Mesenchymal stem cell (in vitro differentiated cells and primary cell): Measurements from ENCODE around the gene CFAP119.

ENCODE experiments used
- DNase-seq: peaks from one replicate; pipeline ENCODE4 v3.0.0-alpha.2; 2013
- H2AFZ ChIP-seq: one replicate; pipeline ENCODE4 v1.6.1; 2013; ENCODE audit warnings: low read depth, mild to moderate bottlenecking, control low read depth, inconsistent platforms, low read length, moderate library complexity
- H2AK5ac ChIP-seq: 2 replicates; pipeline ENCODE4 v1.6.1; 2013; ENCODE audit warnings: low read length, moderate library complexity, mild to moderate bottlenecking, inconsistent platforms; ENCODE audit not compliant: severe bottlenecking
- H2BK120ac ChIP-seq: one replicate; pipeline ENCODE4 v1.6.1; 2013; ENCODE audit warnings: low read depth, mild to moderate bottlenecking, inconsistent platforms, low read length, moderate library complexity
- H2BK12ac ChIP-seq, 2 experiments: one replicate each; pipeline ENCODE4 v1.6.1; 2013; ENCODE audit warnings: inconsistent platforms in 2 of 2, low read length in 2 of 2, mild to moderate bottlenecking in 2 of 2, moderate library complexity in 2 of 2, control low read depth in 1 of 2
- H2BK15ac ChIP-seq: one replicate; pipeline ENCODE4 v1.6.1; 2013; ENCODE audit warnings: mild to moderate bottlenecking, low read depth, inconsistent platforms; ENCODE audit not compliant: poor library complexity, severe bottlenecking
- H2BK5ac ChIP-seq: 2 replicates; pipeline ENCODE4 v1.6.1; 2013; ENCODE audit warnings: low read depth, mild to moderate bottlenecking, low read length, control low read depth, inconsistent platforms; ENCODE audit not compliant: poor library complexity, severe bottlenecking
- H3K14ac ChIP-seq, 2 experiments: one replicate each; pipeline ENCODE4 v1.6.1; 2013; ENCODE audit warnings: inconsistent platforms in 2 of 2, low read length in 2 of 2, control low read depth in 1 of 2, mild to moderate bottlenecking in 1 of 2, moderate library complexity in 1 of 2
- H3K18ac ChIP-seq, 2 experiments: one replicate each; pipeline ENCODE4 v1.6.1; 2013; ENCODE audit warnings: inconsistent platforms in 2 of 2, low read length in 2 of 2, control low read depth in 1 of 2, low read depth in 1 of 2, mild to moderate bottlenecking in 1 of 2
- H3K23ac ChIP-seq, 2 experiments: one replicate each; pipeline ENCODE4 v1.6.1; 2013; ENCODE audit warnings: inconsistent platforms in 2 of 2, low read length in 2 of 2, mild to moderate bottlenecking in 2 of 2, moderate library complexity in 2 of 2, control low read depth in 1 of 2
- H3K27ac ChIP-seq: 2 replicates; pipeline ENCODE4 v1.5.1; 2013; ENCODE audit warnings: mild to moderate bottlenecking, moderate library complexity, low read length, control low read depth, inconsistent platforms; ENCODE audit not compliant: poor library complexity, severe bottlenecking
- H3K27me3 ChIP-seq, 2 experiments: 2 replicates each; pipeline versions ENCODE4 v1.6.1 to v1.7.0; 2013; ENCODE audit warnings: low read length in 2 of 2, mild to moderate bottlenecking in 2 of 2, moderate library complexity in 2 of 2, control low read depth in 1 of 2, inconsistent platforms in 1 of 2; ENCODE audit not compliant: control insufficient read depth in 1 of 2, insufficient read depth in 1 of 2
- H3K36me3 ChIP-seq, 2 experiments: 2 replicates each; pipeline versions ENCODE4 v1.6.1 to v1.7.0; 2013; ENCODE audit warnings: low read length in 2 of 2, control low read depth in 1 of 2, inconsistent platforms in 1 of 2, low read depth in 1 of 2, mild to moderate bottlenecking in 1 of 2; ENCODE audit not compliant: insufficient read depth in 2 of 2, control insufficient read depth in 1 of 2
- H3K4ac ChIP-seq, 2 experiments: one replicate each; pipeline ENCODE4 v1.6.1; 2013; ENCODE audit warnings: inconsistent platforms in 2 of 2, low read length in 2 of 2, mild to moderate bottlenecking in 2 of 2, moderate library complexity in 2 of 2, control low read depth in 1 of 2, low read depth in 1 of 2
- H3K4me1 ChIP-seq: 2 replicates; pipeline ENCODE4 v1.6.1; 2013; ENCODE audit warnings: low read depth, low read length, control low read depth; ENCODE audit not compliant: control insufficient read depth, insufficient read depth
- H3K4me2 ChIP-seq: 2 replicates; pipeline ENCODE4 v1.6.1; 2013; ENCODE audit warnings: low read length, mild to moderate bottlenecking, inconsistent platforms; ENCODE audit not compliant: poor library complexity, severe bottlenecking
- H3K4me3 ChIP-seq, 2 experiments: 2 replicates each; pipeline versions ENCODE4 v1.5.1 to v1.7.0; 2013; ENCODE audit warnings: low read length in 2 of 2, mild to moderate bottlenecking in 2 of 2, control low read depth in 1 of 2, low read depth in 1 of 2; ENCODE audit not compliant: insufficient read depth in 1 of 2
- H3K79me1 ChIP-seq: replicated peaks from 2 replicates; pipeline ENCODE4 v1.6.1; 2013; ENCODE audit warnings: mild to moderate bottlenecking, control low read depth, low read length, inconsistent platforms; ENCODE audit not compliant: poor library complexity, severe bottlenecking
- H3K9ac ChIP-seq: 2 replicates; pipeline ENCODE4 v1.7.0; 2013; ENCODE audit warnings: mild to moderate bottlenecking, low read length, moderate library complexity
- H3K9me3 ChIP-seq: 2 replicates; pipeline ENCODE4 v1.7.0; 2013; ENCODE audit warnings: mild to moderate bottlenecking, low read length; ENCODE audit not compliant: control insufficient read depth
- H4K8ac ChIP-seq: one replicate; pipeline ENCODE4 v1.6.1; 2013; ENCODE audit warnings: inconsistent platforms, mild to moderate bottlenecking, low read length, moderate library complexity
- H4K91ac ChIP-seq: one replicate; pipeline ENCODE4 v1.6.1; 2013; ENCODE audit warnings: mild to moderate bottlenecking, low read length, inconsistent platforms
- WGBS: methylation state at CpG from one replicate; pipeline ENCODE4 v1.1.7; 2013; ENCODE audit warnings: mixed read lengths; 5-methylcytosine and 5-hydroxymethylcytosine counted together

The CFAP119 gene

DNA sequence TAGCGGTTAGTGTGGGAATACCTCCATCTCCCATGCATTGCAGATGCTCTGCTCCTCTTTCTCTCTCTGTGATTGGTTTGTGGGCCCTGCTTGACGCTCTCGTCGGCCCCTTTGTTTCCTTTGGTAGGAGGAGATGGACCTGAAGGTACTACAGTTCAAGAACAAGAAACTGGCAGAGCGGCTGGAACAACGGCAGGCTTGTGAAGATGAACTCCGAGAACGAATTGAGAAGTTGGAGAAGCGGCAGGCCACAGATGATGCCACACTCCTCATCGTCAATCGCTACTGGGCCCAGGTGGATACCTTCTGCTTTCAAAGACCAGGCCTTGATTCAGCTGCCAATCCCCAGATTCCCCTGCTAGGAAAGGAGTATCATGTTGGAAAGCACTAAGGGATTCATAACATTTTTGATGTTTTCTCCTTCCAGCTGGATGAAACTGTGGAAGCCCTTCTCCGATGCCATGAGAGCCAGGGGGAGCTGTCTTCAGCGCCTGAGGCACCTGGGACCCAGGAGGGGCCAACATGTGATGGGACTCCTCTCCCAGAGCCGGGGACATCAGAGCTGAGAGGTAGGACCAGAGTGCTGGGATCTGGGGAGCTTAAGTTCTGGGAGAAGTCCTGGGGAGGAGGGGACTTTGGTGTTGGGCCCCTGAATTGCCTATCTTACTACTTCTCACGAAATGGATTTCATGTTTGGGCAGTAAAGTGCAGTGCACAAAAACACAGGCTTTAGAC lies 1.3 kb upstream of the CFAP119 start:
- Histone ChIP-seq H3K9me3 (no peaks in the 10 kb centered on the region), H2BK12ac (no peak overlapping the region), H3K27ac (no peak overlapping the region), H3K9ac (peak overlapping the region; percentile 96), H3K79me1 (peaks cover 45% of the 10 kb centered on the region), H3K14ac (no peak overlapping the region), H4K8ac (no peak overlapping the region), H2BK5ac (no peak overlapping the region), H2AFZ (no peak overlapping the region), H3K4me2 (peak overlapping the region; percentile 85), H3K27me3 (no peaks in the 10 kb centered on the region), H2AK5ac (no peak overlapping the region), H4K91ac (no peak overlapping the region), H3K4me1 (peaks cover 10% of the 10 kb centered on the region), H3K36me3 (peaks cover 58 to 65% of the 10 kb centered on the region in 2 experiments), H3K4ac (no peak overlapping the region), H3K4me3 (peak overlapping the region; percentile 87 to 93), H3K18ac (no peak overlapping the region), H2BK15ac (no peak overlapping the region), H2BK120ac (no peak overlapping the region), H3K23ac (no peak overlapping the region)
- WGBS: 82% methylated on average over 14 of the region's 15 CpGs
- DNase-seq: no peak

GRCh38 chr16:30761427-30761927 lies 385 bp downstream of the CFAP119 start:
- Histone ChIP-seq H3K14ac (no peak overlapping the region), H3K79me1 (peaks cover 39% of the 10 kb centered on the region), H3K27ac (no peak overlapping the region), H4K91ac (no peak overlapping the region), H2AK5ac (no peak overlapping the region), H2AFZ (peak overlapping the region; percentile 96), H3K18ac (peak overlapping the region in 1 of 2 experiments; percentile 52), H4K8ac (no peak overlapping the region), H2BK15ac (no peak overlapping the region), H3K4ac (peak overlapping the region in 1 of 2 experiments; percentile 30), H2BK5ac (no peak overlapping the region), H3K23ac (no peak overlapping the region), H2BK12ac (peak overlapping the region in 1 of 2 experiments; percentile 17), H3K4me2 (peak overlapping the region; percentile 87), H3K27me3 (no peaks in the 10 kb centered on the region), H3K4me3 (peak overlapping the region; percentile 81 to 93), H3K4me1 (peaks cover 10% of the 10 kb centered on the region), H3K36me3 (peaks cover 58 to 62% of the 10 kb centered on the region in 2 experiments), H2BK120ac (no peak overlapping the region), H3K9ac (peak overlapping the region; percentile 96), H3K9me3 (no peaks in the 10 kb centered on the region)
- peak; percentile 68 for DNase-seq
- under 1% methylated on average over 64 of the region's 64 CpGs for WGBS

DNA sequence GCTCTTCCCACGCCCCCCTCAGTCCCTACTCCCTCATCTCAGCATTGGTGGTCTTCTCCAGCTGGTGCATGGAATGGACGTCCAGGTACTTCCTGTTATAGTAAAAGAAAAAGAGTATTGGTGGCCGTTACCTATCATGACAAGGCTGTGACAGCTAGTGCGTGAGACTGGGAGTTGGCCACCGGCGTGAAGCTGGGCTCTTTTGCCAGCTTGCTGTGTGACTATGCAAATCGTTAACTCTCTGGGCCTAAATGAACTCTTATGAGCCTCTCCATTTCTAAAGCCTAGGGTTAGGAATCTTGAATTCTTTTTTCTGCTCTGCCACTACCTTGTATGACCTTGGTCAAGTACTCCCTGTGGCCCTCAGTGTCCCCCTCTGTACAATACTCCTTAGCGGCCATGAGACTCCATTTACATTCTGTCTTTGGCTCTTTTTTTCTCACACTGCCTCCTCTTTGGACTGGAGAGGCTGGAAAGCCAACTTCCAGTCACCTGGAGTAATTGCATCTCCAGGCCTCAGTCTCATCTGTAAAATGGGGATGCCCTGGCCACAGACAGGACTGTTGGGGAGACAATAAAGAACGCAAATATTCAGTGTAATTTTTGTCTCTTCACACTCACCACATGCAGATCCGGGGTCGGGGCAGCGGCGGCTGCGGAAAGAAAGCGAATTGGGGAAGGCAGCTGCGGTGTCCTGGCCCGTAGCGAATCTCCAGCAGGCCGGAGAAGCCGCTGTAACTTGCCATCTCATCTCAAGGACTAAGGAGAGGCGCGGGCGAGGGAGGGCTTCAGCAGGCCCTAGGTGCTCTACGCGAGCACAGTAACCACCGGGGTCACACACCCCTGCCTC lies 1.1 kb downstream of the CFAP119 start:
- no peak overlapping the region for H3K23ac ChIP-seq
- no peak overlapping the region for H3K14ac ChIP-seq
- no peak overlapping the region for H2BK5ac ChIP-seq
- H3K36me3 ChIP-seq: peaks cover 58 to 62% of the 10 kb centered on the region in 2 experiments
- H2BK12ac ChIP-seq: no peak overlapping the region
- no peak overlapping the region for H3K18ac ChIP-seq
- no peaks in the 10 kb centered on the region for H3K9me3 ChIP-seq
- no peak overlapping the region for H2AK5ac ChIP-seq
- H3K27me3 ChIP-seq: no peaks in the 10 kb centered on the region
- peak overlapping the region; percentile 96 for H3K9ac ChIP-seq
- no peak for DNase-seq
- no peak overlapping the region for H3K27ac ChIP-seq
- no peak overlapping the region for H2BK15ac ChIP-seq
- H3K79me1 ChIP-seq: peaks cover 38% of the 10 kb centered on the region
- H4K8ac ChIP-seq: no peak overlapping the region
- WGBS: 34% methylated on average over 25 of the region's 26 CpGs
- peak overlapping the region; percentile 87 for H3K4me2 ChIP-seq
- peaks cover 10% of the 10 kb centered on the region for H3K4me1 ChIP-seq
- H2BK120ac ChIP-seq: no peak overlapping the region
- H4K91ac ChIP-seq: no peak overlapping the region
- H2AFZ ChIP-seq: peak overlapping the region; percentile 96
- no peak overlapping the region for H3K4ac ChIP-seq
- peak overlapping the region; percentile 81 to 93 for H3K4me3 ChIP-seq
